ENCODE results near the gene ERICH2.

The ERICH2 gene

GRCh38 chr2:170819680-170820664 lies 49.8 kb downstream of the ERICH2 start:
- FAIRE-seq (no peak), DNase-seq (ENCODE audit: insufficient read length) (no peak)
- TF ChIP-seq POLR2AphosphoS5 (IDR thresholded peaks at IDR 0.05; ENCODE audit: low read depth, low read length) = no peak
- no peak for TF ChIP-seq POLR2A (IDR thresholded peaks at IDR 0.05; ENCODE audit: low read depth, low read length)
- TF ChIP-seq TAF1 (IDR thresholded peaks at IDR 0.05; ENCODE audit: borderline replicate concordance, low read depth, low read length) = no peak

DNA sequence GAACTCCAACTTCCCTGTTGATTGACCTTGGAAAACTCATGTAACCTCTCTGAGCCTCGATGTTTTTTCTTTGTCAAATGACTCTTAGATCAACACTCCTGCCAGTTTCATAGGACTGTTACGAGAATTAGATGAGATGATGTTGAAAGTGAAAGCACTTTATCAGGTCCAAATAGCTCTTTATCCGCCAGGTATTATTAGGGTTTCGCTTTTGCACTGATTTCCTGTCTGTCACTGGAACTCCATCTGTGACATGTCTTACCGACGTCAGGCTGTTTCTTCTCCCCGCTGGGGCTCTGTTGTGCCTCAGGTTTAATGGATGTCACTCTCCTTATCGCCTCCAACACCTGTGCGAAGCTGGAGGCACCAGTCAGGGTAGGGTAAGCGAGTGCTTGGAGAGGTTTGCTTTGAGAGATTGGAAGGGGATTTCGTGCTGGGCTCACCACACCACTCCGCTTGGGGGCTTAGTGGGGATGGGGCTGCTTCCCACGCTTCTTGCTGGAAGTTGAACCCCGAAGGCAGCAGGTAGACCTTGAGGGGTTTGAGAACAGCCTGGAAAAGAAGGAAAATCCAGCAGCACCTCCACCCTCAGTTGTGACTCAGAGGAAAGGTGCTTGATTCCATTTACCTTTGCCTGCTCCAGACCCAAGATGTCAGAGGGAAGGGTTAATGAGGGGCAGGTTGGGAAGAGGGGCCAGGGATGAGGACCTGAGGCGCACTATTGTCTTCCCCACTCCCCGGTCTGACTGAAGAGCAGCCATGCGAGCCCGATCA lies 50.8 kb downstream of the ERICH2 start:
- no peak for TF ChIP-seq POLR2A (IDR thresholded peaks at IDR 0.05; ENCODE audit: low read depth, low read length)
- TF ChIP-seq TAF1 (IDR thresholded peaks at IDR 0.05; ENCODE audit: borderline replicate concordance, low read depth, low read length) = no peak
- no peak for TF ChIP-seq POLR2AphosphoS5 (IDR thresholded peaks at IDR 0.05; ENCODE audit: low read depth, low read length)
- DNase-seq (ENCODE audit: insufficient read length) (peak; percentile 32), FAIRE-seq (peak; percentile 56)

GRCh38 chr2:170821531-170822289 lies 51.5 kb downstream of the ERICH2 start:
- TF ChIP-seq TAF1 (IDR thresholded peaks at IDR 0.05; ENCODE audit: borderline replicate concordance, low read depth, low read length) (no peak), POLR2A (IDR thresholded peaks at IDR 0.05; ENCODE audit: low read depth, low read length) (no peak), POLR2AphosphoS5 (IDR thresholded peaks at IDR 0.05; ENCODE audit: low read depth, low read length) (no peak)
- DNase-seq (ENCODE audit: insufficient read length) (no peak), FAIRE-seq (no peak)

GRCh38 chr2:170822290-170823087 lies 52.3 kb downstream of the ERICH2 start:
- TF ChIP-seq POLR2AphosphoS5 (IDR thresholded peaks at IDR 0.05; ENCODE audit: low read depth, low read length) (no peak), TAF1 (IDR thresholded peaks at IDR 0.05; ENCODE audit: borderline replicate concordance, low read depth, low read length) (no peak), POLR2A (IDR thresholded peaks at IDR 0.05; ENCODE audit: low read depth, low read length) (no peak)
- FAIRE-seq (no peak), DNase-seq (ENCODE audit: insufficient read length) (peak; percentile 35)

GRCh38 chr2:170823088-170823897 lies 53.1 kb downstream of the ERICH2 start:
- TF ChIP-seq POLR2A (IDR thresholded peaks at IDR 0.05; ENCODE audit: low read depth, low read length) = no peak
- no peak for TF ChIP-seq TAF1 (IDR thresholded peaks at IDR 0.05; ENCODE audit: borderline replicate concordance, low read depth, low read length)
- no peak for TF ChIP-seq POLR2AphosphoS5 (IDR thresholded peaks at IDR 0.05; ENCODE audit: low read depth, low read length)
- no peak for DNase-seq (ENCODE audit: insufficient read length)
- FAIRE-seq = no peak

DNA sequence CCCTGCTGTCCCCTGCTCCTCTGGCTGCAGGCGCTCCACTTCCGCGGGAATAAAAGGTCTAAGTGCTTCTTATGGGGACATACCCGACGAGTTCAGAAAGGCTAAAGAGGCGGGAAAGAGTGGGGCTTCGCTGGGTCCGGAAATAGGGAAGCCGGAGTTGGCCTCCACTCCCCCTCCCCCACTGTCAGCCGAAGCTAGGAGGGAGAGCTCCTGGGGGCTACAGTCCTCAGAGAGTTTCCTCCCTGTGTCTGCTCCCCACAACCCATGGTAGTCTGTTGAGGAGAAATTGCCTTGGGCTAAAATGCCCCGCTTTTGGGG lies 53.7 kb downstream of the ERICH2 start:
- DNase-seq (ENCODE audit: insufficient read length) (no peak), FAIRE-seq (no peak)
- TF ChIP-seq TAF1 (IDR thresholded peaks at IDR 0.05; ENCODE audit: borderline replicate concordance, low read depth, low read length) (no peak), POLR2AphosphoS5 (IDR thresholded peaks at IDR 0.05; ENCODE audit: low read depth, low read length) (no peak), POLR2A (IDR thresholded peaks at IDR 0.05; ENCODE audit: low read depth, low read length) (no peak)

DNA sequence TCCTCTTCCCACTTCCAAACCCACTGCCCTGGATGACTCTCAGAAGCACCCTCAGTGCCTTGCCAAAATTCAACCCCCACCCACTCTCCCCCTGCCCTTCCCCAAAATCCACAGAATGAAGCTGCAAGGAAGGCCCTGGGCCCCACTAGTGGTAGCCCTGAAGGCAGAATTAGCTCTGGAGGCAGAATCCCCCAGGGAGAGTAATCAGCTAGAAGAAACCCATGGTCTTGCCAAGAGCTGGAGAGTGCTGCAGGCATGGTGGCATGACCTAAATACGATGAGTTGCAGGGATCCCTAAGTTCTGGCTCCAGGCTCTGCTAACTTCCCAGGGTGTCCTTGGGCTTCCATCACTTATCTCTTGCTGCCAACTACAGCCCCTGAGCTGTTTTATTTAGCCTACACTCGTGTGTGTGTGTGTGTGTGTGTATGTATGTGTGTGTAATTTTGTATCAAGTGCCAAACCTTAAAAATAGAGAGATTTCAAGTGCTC lies 54.4 kb downstream of the ERICH2 start:
- DNase-seq (ENCODE audit: insufficient read length) (no peak), FAIRE-seq (no peak)
- TF ChIP-seq POLR2AphosphoS5 (IDR thresholded peaks at IDR 0.05; ENCODE audit: low read depth, low read length) = no peak
- no peak for TF ChIP-seq POLR2A (IDR thresholded peaks at IDR 0.05; ENCODE audit: low read depth, low read length)
- TF ChIP-seq TAF1 (IDR thresholded peaks at IDR 0.05; ENCODE audit: borderline replicate concordance, low read depth, low read length) = no peak

DNA sequence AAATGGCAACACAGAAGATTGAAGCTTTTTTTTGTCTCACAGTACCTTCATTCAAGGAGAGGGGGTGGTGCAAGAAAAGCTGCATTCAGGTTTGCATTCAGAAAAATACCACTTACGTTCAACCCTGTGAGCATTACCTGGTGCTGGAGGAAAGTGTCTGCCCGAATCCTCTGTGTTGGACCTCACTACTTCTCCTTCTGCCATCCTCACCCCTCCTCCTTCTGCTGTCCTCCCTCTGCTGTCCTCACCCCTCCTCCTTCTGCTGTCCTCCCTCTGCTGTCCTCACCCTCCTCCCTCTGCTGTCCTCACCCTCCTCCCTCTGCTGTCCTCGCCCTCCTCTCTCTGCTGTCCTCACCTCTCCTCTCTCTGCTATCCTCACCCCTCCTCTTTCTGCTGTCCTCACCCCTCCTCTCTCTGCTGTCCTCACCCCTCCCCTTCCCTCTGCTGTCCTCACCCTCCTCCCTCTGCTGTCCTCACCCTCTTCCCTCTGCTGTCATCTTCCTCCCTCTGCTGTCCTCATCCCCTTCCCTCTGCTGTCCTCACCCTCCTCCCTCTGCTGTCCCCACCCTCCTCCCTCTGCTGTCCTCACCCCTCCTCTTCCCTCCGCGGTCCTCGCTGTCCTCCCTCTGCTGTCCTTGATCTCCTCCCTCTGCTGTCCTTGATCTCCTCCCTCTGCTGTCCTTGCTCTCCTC lies 57.8 kb downstream of the ERICH2 start:
- TF ChIP-seq POLR2AphosphoS5 (IDR thresholded peaks at IDR 0.05; ENCODE audit: low read depth, low read length) = no peak
- TF ChIP-seq POLR2A (IDR thresholded peaks at IDR 0.05; ENCODE audit: low read depth, low read length) = no peak
- no peak for TF ChIP-seq TAF1 (IDR thresholded peaks at IDR 0.05; ENCODE audit: borderline replicate concordance, low read depth, low read length)
- DNase-seq (ENCODE audit: insufficient read length) = no peak
- FAIRE-seq = no peak

DNA sequence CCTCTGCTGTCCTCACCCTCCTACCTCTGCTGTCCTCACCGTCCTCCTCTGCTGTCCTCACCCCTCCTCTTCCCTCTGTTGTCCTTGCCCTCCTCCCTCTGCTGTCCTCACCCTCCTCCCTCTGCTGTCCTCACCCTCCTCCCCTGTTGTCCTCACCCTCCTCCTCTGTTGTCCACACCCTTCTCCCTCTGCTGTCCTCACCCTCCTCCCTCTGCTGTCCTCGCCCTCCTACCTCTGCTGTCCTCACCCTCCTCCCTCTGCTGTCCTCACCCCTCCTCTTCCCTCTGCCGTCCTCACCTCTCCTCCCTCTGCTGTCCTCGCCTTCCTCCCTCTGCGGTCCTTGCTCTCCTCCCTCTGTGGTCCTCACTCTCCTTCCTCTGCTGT lies 58.3 kb downstream of the ERICH2 start:
- no peak for FAIRE-seq
- TF ChIP-seq POLR2A (IDR thresholded peaks at IDR 0.05; ENCODE audit: low read depth, low read length) (no peak), POLR2AphosphoS5 (IDR thresholded peaks at IDR 0.05; ENCODE audit: low read depth, low read length) (no peak), TAF1 (IDR thresholded peaks at IDR 0.05; ENCODE audit: borderline replicate concordance, low read depth, low read length) (no peak)

More for the DNA sequence above, 58.3 kb downstream of the ERICH2 start:
- DNase-seq (ENCODE audit: insufficient read length) = no peak
